Mucosa of descending colon (tissue), 3 donors: Measurements from ENCODE around the gene PHF20. TPM values are rescaled to one million over a fixed set of nuclear protein-coding genes. Genes with fewer than 3 reads are reported as not detected.
"Not testable (repeated sequence)": the region's sequence is repeated elsewhere in the genome, so short reads cannot be mapped to it uniquely, and the experiment has no call there.

Source experiments
- ATAC-seq: fragments of 200-7000 bp; cut with Tn5 transposase; one replicate; pipeline ENCODE4 v1.9.1; 2020; ENCODE audit warnings: mild to moderate bottlenecking, moderate library complexity
- DNase-seq, 3 donors: peaks; one replicate each; pipeline ENCODE4 v3.0.0-alpha.2; 2020
- H3K36me3 ChIP-seq: fragments of 200-600 bp; one replicate; pipeline ENCODE4 v1.8.0; 2021; ENCODE audit warnings: low read depth, mild to moderate bottlenecking
- H3K4me1 ChIP-seq: fragments of 200-600 bp; one replicate; pipeline ENCODE4 v1.8.0; 2021; ENCODE audit warnings: low read depth, mild to moderate bottlenecking
- H3K4me3 ChIP-seq: fragments of 200-600 bp; one replicate; pipeline ENCODE4 v1.8.0; 2021; ENCODE audit warnings: mild to moderate bottlenecking
- H3K9me3 ChIP-seq: fragments of 200-600 bp; one replicate; pipeline ENCODE4 v1.8.0; 2021; ENCODE audit warnings: mild to moderate bottlenecking
- CTCF ChIP-seq: fragments of 200-600 bp; IDR thresholded peaks from one replicate; pipeline ENCODE4 v1.8.0; 2022; ENCODE audit warnings: antibody characterized with exemption, mild to moderate bottlenecking
- intact Hi-C, 2 donors: fragments of 100-400 bp; cut with DNase I in 1 of 2; cut with micrococcal nuclease in 1 of 2; formaldehyde crosslinking; loops; one replicate each; pipeline versions ENCODE4 v1.11.0 to v1.11.1; 2022; cut with DNase I, micrococcal nuclease
- total RNA-seq, 3 donors: library from RNA; stranded (reverse); fragmentation: NEBNext Ultra II Directional in 2 of 3; extraction: Animal tissue kit (Norgen Biotek cat#: 25700) in 2 of 3; gene quantifications; one replicate each; pipeline versions ENCODE4 v1.2.1 to v1.2.4, GENCODE V29; 2021 to 2023
- donor health status: DM: no; HTN: no; CAD: no; lungs with moderate emphysema.
- donor health status: DM: no; HTN: no; CAD: no.
- donor health status: DM: no; HTN: yes; CAD: no.

The PHF20 gene
- total RNA-seq, 3 donors from 2014 or later: 23.3 to 61.1 (median 28.5) TPM

- intact Hi-C loops: no loop called here
- ATAC-seq: no peak
Observed at GRCh38 chr20:35743693-35744491, 27.9 kb upstream of the PHF20 start.

GRCh38 chr20:35744492-35744841, 27.3 kb upstream of the PHF20 start:
- DNase-seq, H3K9me3 ChIP-seq, intact Hi-C loops, H3K36me3 ChIP-seq, ATAC-seq, H3K4me3 ChIP-seq: not testable (repeated sequence)
- peaks cover 11% of the 10 kb centered on the region for H3K4me1 ChIP-seq

More at GRCh38 chr20:35743693-35744491, 27.9 kb upstream of the PHF20 start:
- Histone ChIP-seq H3K4me1 (peaks cover 13% of the 10 kb centered on the region), H3K36me3 (peaks cover 6% of the 10 kb centered on the region), H3K9me3 (no peaks in the 10 kb centered on the region), H3K4me3 (no peak overlapping the region)
- DNase-seq: peak; percentile 26 to 62 (median 43)
- no peak for TF ChIP-seq CTCF

GRCh38 chr20:35750611-35751010, 21.2 kb upstream of the PHF20 start:
- no peak for TF ChIP-seq CTCF
- no peak for ATAC-seq
- H3K36me3 ChIP-seq: no peaks in the 10 kb centered on the region

GRCh38 chr20:35756404-35756803, 15.4 kb upstream of the PHF20 start:
- ATAC-seq (no peak), DNase-seq (no peak)
- intact Hi-C loops: no loop called here
- Histone ChIP-seq H3K4me3 (no peak overlapping the region), H3K9me3 (no peaks in the 10 kb centered on the region), H3K36me3 (no peaks in the 10 kb centered on the region), H3K4me1 (no peaks in the 10 kb centered on the region)
- TF ChIP-seq CTCF: no peak

More at GRCh38 chr20:35750611-35751010, 21.2 kb upstream of the PHF20 start:
- H3K4me3 ChIP-seq: no peak overlapping the region
- H3K4me1 ChIP-seq: no peaks in the 10 kb centered on the region
- no peaks in the 10 kb centered on the region for H3K9me3 ChIP-seq
- intact Hi-C loops: no loop called here
- no peak for DNase-seq

- intact Hi-C loops: no loop called here
Observed at GRCh38 chr20:35757098-35757705, 14.6 kb upstream of the PHF20 start.

GRCh38 chr20:35761548-35761947, 10.3 kb upstream of the PHF20 start:
- ATAC-seq, H3K4me1 ChIP-seq, intact Hi-C loops, DNase-seq, H3K9me3 ChIP-seq, H3K36me3 ChIP-seq, H3K4me3 ChIP-seq: not testable (repeated sequence)

More at GRCh38 chr20:35757098-35757705, 14.6 kb upstream of the PHF20 start:
- Histone ChIP-seq H3K4me3 (no peak overlapping the region), H3K4me1 (no peaks in the 10 kb centered on the region), H3K9me3 (no peaks in the 10 kb centered on the region), H3K36me3 (no peaks in the 10 kb centered on the region)
- no peak for TF ChIP-seq CTCF
- no peak for ATAC-seq
- no peak for DNase-seq
